ENCODE results near the gene PLXNA2. TPM values are rescaled to one million over a fixed set of nuclear protein-coding genes. Genes with fewer than 3 reads are reported as not detected.

PLXNA2 gene
- total RNA-seq, 2 experiments from 2014 or later: 2.0 to 2.1 TPM

GRCh38 chr1:208030288-208031091, 213.7 kb downstream of the PLXNA2 start:
- Mint-ChIP-seq H3K36me3 (no peaks in the 10 kb centered on the region), H3K27me3 (peaks cover 6% of the 10 kb centered on the region), H3K4me1 (no peaks in the 10 kb centered on the region), H3K9me3 (no peaks in the 10 kb centered on the region), H3K27ac (no peak overlapping the region), H3K4me3 (no peak overlapping the region)
- POLR2A ChIA-PET: interaction anchor here (0.6 kb wide), 1 partner anchor 45 kb away, joined by 5 read pairs; no protein-coding TSS in a partner anchor
- ATAC-seq (ENCODE audit: low read depth) (no peak), DNase-seq (no peak)

- DNase-seq (no peak), ATAC-seq (ENCODE audit: low read depth) (no peak)
- no peak overlapping the region for H3K27ac Mint-ChIP-seq
Measured at GRCh38 chr1:208029381-208030287, 214.6 kb downstream of the PLXNA2 start.

GRCh38 chr1:208028526-208028925, 215.7 kb downstream of the PLXNA2 start:
- Mint-ChIP-seq H3K27ac (no peak overlapping the region), H3K9me3 (no peaks in the 10 kb centered on the region), H3K27me3 (peaks cover 6% of the 10 kb centered on the region), H3K36me3 (no peaks in the 10 kb centered on the region), H3K4me1 (no peaks in the 10 kb centered on the region), H3K4me3 (no peak overlapping the region)
- DNase-seq (no peak), ATAC-seq (ENCODE audit: low read depth) (no peak)
- POLR2A ChIA-PET: no interaction called here

More at GRCh38 chr1:208029381-208030287, 214.6 kb downstream of the PLXNA2 start:
- no peaks in the 10 kb centered on the region for H3K4me1 Mint-ChIP-seq
- H3K4me3 Mint-ChIP-seq: no peak overlapping the region
- no peaks in the 10 kb centered on the region for H3K36me3 Mint-ChIP-seq
- POLR2A ChIA-PET: no interaction called here
- peaks cover 6% of the 10 kb centered on the region for H3K27me3 Mint-ChIP-seq
- H3K9me3 Mint-ChIP-seq: no peaks in the 10 kb centered on the region

GRCh38 chr1:208027861-208028260, 216.3 kb downstream of the PLXNA2 start:
- H3K36me3 Mint-ChIP-seq: no peaks in the 10 kb centered on the region
- ATAC-seq (ENCODE audit: low read depth): no peak
- H3K27ac Mint-ChIP-seq: no peak overlapping the region
- no peaks in the 10 kb centered on the region for H3K4me1 Mint-ChIP-seq
- DNase-seq: no peak
- H3K9me3 Mint-ChIP-seq: no peaks in the 10 kb centered on the region
- H3K27me3 Mint-ChIP-seq: peaks cover 6% of the 10 kb centered on the region
- POLR2A ChIA-PET: no interaction called here
- no peak overlapping the region for H3K4me3 Mint-ChIP-seq

- no peaks in the 10 kb centered on the region for H3K4me1 Mint-ChIP-seq
- H3K4me3 Mint-ChIP-seq: no peak overlapping the region
- ATAC-seq (ENCODE audit: low read depth): no peak
- H3K27ac Mint-ChIP-seq: no peak overlapping the region
- H3K9me3 Mint-ChIP-seq: no peaks in the 10 kb centered on the region
- H3K36me3 Mint-ChIP-seq: no peaks in the 10 kb centered on the region
- peaks cover 6% of the 10 kb centered on the region for H3K27me3 Mint-ChIP-seq
- POLR2A ChIA-PET: no interaction called here
- DNase-seq: no peak
Measured at GRCh38 chr1:208026880-208027438, 217.2 kb downstream of the PLXNA2 start.

GRCh38 chr1:208025031-208025430, 219.2 kb downstream of the PLXNA2 start:
- POLR2A ChIA-PET: interaction anchor here (1.3 kb wide), 1 partner anchor 220 kb away, joined by 3 read pairs; no protein-coding TSS in a partner anchor
- ATAC-seq (ENCODE audit: low read depth) (no peak), DNase-seq (no peak)
- H3K9me3 Mint-ChIP-seq: no peaks in the 10 kb centered on the region
- H3K4me3 Mint-ChIP-seq: no peak overlapping the region
- no peaks in the 10 kb centered on the region for H3K36me3 Mint-ChIP-seq
- H3K27me3 Mint-ChIP-seq: peaks cover 3% of the 10 kb centered on the region
- H3K4me1 Mint-ChIP-seq: no peaks in the 10 kb centered on the region
- no peak overlapping the region for H3K27ac Mint-ChIP-seq

GRCh38 chr1:208024406-208024805, 219.8 kb downstream of the PLXNA2 start:
- Mint-ChIP-seq H3K27ac (no peak overlapping the region), H3K4me3 (no peak overlapping the region), H3K27me3 (no peaks in the 10 kb centered on the region), H3K36me3 (no peaks in the 10 kb centered on the region), H3K4me1 (no peaks in the 10 kb centered on the region), H3K9me3 (no peaks in the 10 kb centered on the region)
- ATAC-seq (ENCODE audit: low read depth) (no peak), DNase-seq (no peak)
- POLR2A ChIA-PET: interaction anchor here (1.3 kb wide), 1 partner anchor 221 kb away, joined by 3 read pairs; no protein-coding TSS in a partner anchor

GRCh38 chr1:208019257-208019656, 224.9 kb downstream of the PLXNA2 start:
- H3K4me3 Mint-ChIP-seq: no peak overlapping the region
- H3K9me3 Mint-ChIP-seq: no peaks in the 10 kb centered on the region
- POLR2A ChIA-PET: no interaction called here
- ATAC-seq (ENCODE audit: low read depth) (no peak), DNase-seq (no peak)
- H3K4me1 Mint-ChIP-seq: no peaks in the 10 kb centered on the region
- H3K36me3 Mint-ChIP-seq: no peaks in the 10 kb centered on the region
- H3K27me3 Mint-ChIP-seq: peaks cover 7% of the 10 kb centered on the region
- no peak overlapping the region for H3K27ac Mint-ChIP-seq

GRCh38 chr1:208015255-208015654, 228.9 kb downstream of the PLXNA2 start:
- peaks cover 7% of the 10 kb centered on the region for H3K27me3 Mint-ChIP-seq
- POLR2A ChIA-PET: no interaction called here
- no peak for DNase-seq
- H3K9me3 Mint-ChIP-seq: no peaks in the 10 kb centered on the region
- H3K36me3 Mint-ChIP-seq: no peaks in the 10 kb centered on the region
- H3K4me3 Mint-ChIP-seq: no peak overlapping the region
- H3K4me1 Mint-ChIP-seq: no peaks in the 10 kb centered on the region
- no peak overlapping the region for H3K27ac Mint-ChIP-seq
- no peak for ATAC-seq (ENCODE audit: low read depth)

- DNase-seq (no peak), ATAC-seq (ENCODE audit: low read depth) (no peak)
- H3K27me3 Mint-ChIP-seq: peaks cover 8% of the 10 kb centered on the region
- H3K4me3 Mint-ChIP-seq: no peak overlapping the region
- no peak overlapping the region for H3K27ac Mint-ChIP-seq
- no peaks in the 10 kb centered on the region for H3K36me3 Mint-ChIP-seq
- no peaks in the 10 kb centered on the region for H3K4me1 Mint-ChIP-seq
- H3K9me3 Mint-ChIP-seq: no peaks in the 10 kb centered on the region
- POLR2A ChIA-PET: no interaction called here
Measured at GRCh38 chr1:208013210-208013609, 231.0 kb downstream of the PLXNA2 start.

GRCh38 chr1:208012721-208013120, 231.5 kb downstream of the PLXNA2 start:
- H3K27ac Mint-ChIP-seq: no peak overlapping the region
- no peak for DNase-seq
- no peaks in the 10 kb centered on the region for H3K36me3 Mint-ChIP-seq
- POLR2A ChIA-PET: no interaction called here
- H3K9me3 Mint-ChIP-seq: no peaks in the 10 kb centered on the region
- ATAC-seq (ENCODE audit: low read depth): no peak
- no peak overlapping the region for H3K4me3 Mint-ChIP-seq
- peaks cover 5% of the 10 kb centered on the region for H3K27me3 Mint-ChIP-seq
- H3K4me1 Mint-ChIP-seq: no peaks in the 10 kb centered on the region

GRCh38 chr1:208010487-208011071, 233.6 kb downstream of the PLXNA2 start:
- no peaks in the 10 kb centered on the region for H3K9me3 Mint-ChIP-seq
- H3K36me3 Mint-ChIP-seq: no peaks in the 10 kb centered on the region
- POLR2A ChIA-PET: no interaction called here
- H3K4me1 Mint-ChIP-seq: no peaks in the 10 kb centered on the region
- no peak overlapping the region for H3K4me3 Mint-ChIP-seq
- DNase-seq (no peak), ATAC-seq (ENCODE audit: low read depth) (no peak)
- H3K27me3 Mint-ChIP-seq: peaks cover 5% of the 10 kb centered on the region
- H3K27ac Mint-ChIP-seq: no peak overlapping the region

- Mint-ChIP-seq H3K36me3 (no peaks in the 10 kb centered on the region), H3K9me3 (no peaks in the 10 kb centered on the region), H3K27ac (no peak overlapping the region), H3K4me3 (no peak overlapping the region), H3K4me1 (no peaks in the 10 kb centered on the region), H3K27me3 (peaks cover 5% of the 10 kb centered on the region)
- no peak for DNase-seq
- ATAC-seq (ENCODE audit: low read depth): no peak
- POLR2A ChIA-PET: no interaction called here
Measured at GRCh38 chr1:208009706-208010444, 234.3 kb downstream of the PLXNA2 start.
